ENCODE measurements around the gene NCAN. TPM values are rescaled to one million over a fixed set of nuclear protein-coding genes. Genes with fewer than 3 reads are reported as not detected.

The NCAN gene
- total and polyA plus RNA-seq, 2 of the 8 experiments (the other 6 are each of a cell fraction or from before 2014, with no cell fraction given) = 2.7 TPM

DNA sequence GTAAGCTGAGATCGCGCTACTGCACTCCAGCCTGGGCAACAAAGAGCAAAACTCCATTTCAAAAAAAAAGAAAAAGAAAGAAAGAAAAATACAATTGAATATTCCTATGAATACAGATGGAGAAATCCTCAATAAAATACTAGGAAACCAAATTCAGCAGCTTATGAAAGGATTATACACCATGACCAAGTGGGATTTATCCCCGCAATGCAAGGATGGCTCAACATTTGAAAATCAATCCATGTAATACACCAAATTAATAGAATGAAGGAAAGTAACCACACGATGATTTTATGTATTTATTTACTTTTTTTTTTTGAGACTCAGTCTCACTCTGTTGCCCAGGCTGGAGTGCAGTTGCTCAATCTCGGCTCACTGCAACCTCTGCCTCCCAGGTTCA lies 80.8 kb downstream of the NCAN start:
- ChIA-PET POLR2A (ENCODE audit: partially characterized antibody) (interaction anchor here (0.7 to 0.9 kb wide), 2 partner anchors 13 to 18 kb away, joined by 3 read pairs; no protein-coding TSS in a partner anchor), CTCF (ENCODE audit: partially characterized antibody) (interaction anchor here (1.2 kb wide), 1 partner anchor 18 kb away, joined by 3 read pairs; no protein-coding TSS in a partner anchor)
- no peak for FAIRE-seq
- TF ChIP-seq RXRA (IDR thresholded peaks at IDR 0.05; ENCODE audit: insufficient read depth, low read depth, low read length) (no peak), NANOG (IDR thresholded peaks at IDR 0.05; ENCODE audit: insufficient read depth, low read depth, low read length, poor library complexity, severe bottlenecking) (no peak), CREB1 (IDR thresholded peaks at IDR 0.05) (no peak), ASH2L (IDR thresholded peaks at IDR 0.05; ENCODE audit: low read length) (no peak), TAF1 (IDR thresholded peaks at IDR 0.05; ENCODE audit: low read depth, low read length) (no peak), RFX5 (IDR thresholded peaks at IDR 0.05; ENCODE audit: borderline replicate concordance, low read depth, low read length) (no peak), BCL11A (IDR thresholded peaks at IDR 0.05; ENCODE audit: low read depth in 2 of 2, low read length in 2 of 2) (no peak), SIRT6 (IDR thresholded peaks at IDR 0.05; ENCODE audit: low read length) (no peak), EZH2 (IDR thresholded peaks at IDR 0.05; ENCODE audit: low read depth, low read length, severe bottlenecking) (no peak), KDM1A (IDR thresholded peaks at IDR 0.05; ENCODE audit: borderline replicate concordance, low read length) (no peak), BRCA1 (IDR thresholded peaks at IDR 0.05; ENCODE audit: low read depth, low read length) (no peak)
- TF ChIP-seq, protein P1, sequence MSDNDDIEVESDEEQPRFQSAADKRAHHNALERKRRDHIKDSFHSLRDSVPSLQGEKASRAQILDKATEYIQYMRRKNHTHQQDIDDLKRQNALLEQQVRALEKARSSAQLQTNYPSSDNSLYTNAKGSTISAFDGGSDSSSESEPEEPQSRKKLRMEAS (IDR thresholded peaks at IDR 0.05) = no peak
- TF ChIP-seq, protein P2, sequence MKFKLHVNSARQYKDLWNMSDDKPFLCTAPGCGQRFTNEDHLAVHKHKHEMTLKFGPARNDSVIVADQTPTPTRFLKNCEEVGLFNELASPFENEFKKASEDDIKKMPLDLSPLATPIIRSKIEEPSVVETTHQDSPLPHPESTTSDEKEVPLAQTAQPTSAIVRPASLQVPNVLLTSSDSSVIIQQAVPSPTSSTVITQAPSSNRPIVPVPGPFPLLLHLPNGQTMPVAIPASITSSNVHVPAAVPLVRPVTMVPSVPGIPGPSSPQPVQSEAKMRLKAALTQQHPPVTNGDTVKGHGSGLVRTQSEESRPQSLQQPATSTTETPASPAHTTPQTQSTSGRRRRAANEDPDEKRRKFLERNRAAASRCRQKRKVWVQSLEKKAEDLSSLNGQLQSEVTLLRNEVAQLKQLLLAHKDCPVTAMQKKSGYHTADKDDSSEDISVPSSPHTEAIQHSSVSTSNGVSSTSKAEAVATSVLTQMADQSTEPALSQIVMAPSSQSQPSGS (IDR thresholded peaks at IDR 0.05; ENCODE audit: low read length) = no peak

More for the DNA sequence above, 80.8 kb downstream of the NCAN start:
- Histone ChIP-seq H4K20me1 (replicated peaks in 1 of 2; ENCODE audit: control insufficient read depth in 1 of 2, insufficient read depth in 2 of 2, low read length in 2 of 2) (peaks cover 0 to 2% of the 10 kb centered on the region in 2 experiments), H2BK15ac (ENCODE audit: low read length) (no peak overlapping the region), H3K79me2 (ENCODE audit: control insufficient read depth in 1 of 2, insufficient read depth in 2 of 2, low read length in 2 of 2) (no peaks in the 10 kb centered on the region), H3K4me3 (ENCODE audit: extremely low read depth in 1 of 4, insufficient read depth in 2 of 4, low read depth in 3 of 4, low read length in 4 of 4) (no peak overlapping the region), H3K14ac (ENCODE audit: insufficient read length) (no peak overlapping the region), H3K27ac (ENCODE audit: low read depth, low read length) (no peak overlapping the region), H3K23me2 (ENCODE audit: low read depth, low read length) (no peaks in the 10 kb centered on the region), H3K9me3 (ENCODE audit: insufficient read depth in 2 of 2, low read depth in 1 of 2, low read length in 1 of 2) (no peaks in the 10 kb centered on the region), H3K4ac (replicated peaks; ENCODE audit: insufficient read length, low read depth, low read length) (no peak overlapping the region), H3K36me3 (ENCODE audit: control insufficient read depth in 2 of 4, insufficient read depth in 4 of 4, low read length in 3 of 4) (peaks cover 5 to 33% (median 20%) of the 10 kb centered on the region in 4 experiments; a peak in 7 of 8 replicates), H3K79me1 (ENCODE audit: low read depth, low read length) (no peaks in the 10 kb centered on the region), H2AFZ (ENCODE audit: low read length) (no peak overlapping the region), H3K9ac (replicated peaks in 1 of 4; ENCODE audit: extremely low read depth in 1 of 4, low read depth in 3 of 4, low read length in 3 of 4) (no peak overlapping the region), H2BK5ac (ENCODE audit: low read depth, low read length) (no peak overlapping the region), H3K23ac (ENCODE audit: insufficient read length) (no peak overlapping the region), H4K5ac (ENCODE audit: insufficient read length, low read depth, low read length) (no peak overlapping the region), H2BK120ac (replicated peaks; ENCODE audit: low read depth, low read length) (no peak overlapping the region), H2BK20ac (ENCODE audit: low read length) (no peak overlapping the region), H2BK12ac (ENCODE audit: low read depth, low read length) (no peak overlapping the region), H4K91ac (replicated peaks; ENCODE audit: insufficient read length, low read length) (no peak overlapping the region), H3K56ac (replicated peaks; ENCODE audit: insufficient read length, low read depth, low read length) (no peak overlapping the region), H3K27me3 (replicated peaks in 1 of 4; ENCODE audit: control insufficient read depth in 3 of 4, extremely low read depth in 1 of 4, insufficient read depth in 3 of 4, low read length in 3 of 4) (no peaks in the 10 kb centered on the region), H4K8ac (ENCODE audit: extremely low read depth, insufficient read depth, low read length) (no peak overlapping the region), H2AK5ac (ENCODE audit: low read depth, low read length) (no peak overlapping the region), H3K18ac (ENCODE audit: extremely low read depth, low read length) (no peak overlapping the region), H3K4me1 (replicated peaks in 1 of 4; ENCODE audit: control insufficient read depth in 3 of 4, insufficient read depth in 4 of 4, low read length in 3 of 4) (no peaks in the 10 kb centered on the region), H3K4me2 (ENCODE audit: insufficient read depth in 1 of 2, low read depth in 2 of 2, low read length in 2 of 2) (no peak overlapping the region)
- DNase-seq (ENCODE audit: low read depth in 1 of 2, low spot score in 2 of 2) = no peak
- 93% methylated on average over 5 of the region's 5 CpGs; no CpG with 5 or more reads in 1 of the 2 experiments for WGBS, 2 experiments (ENCODE audit: extremely low coverage in 1 of 2, insufficient coverage in 1 of 2, insufficient read length in 1 of 2, insufficient replicate concordance in 2 of 2, low coverage in 1 of 2, low lambda C conversion rate in 2 of 2, missing lambda C conversion rate in 1 of 2)
